GM12878 (cell line): ENCODE results near the gene UBE2Q2. TPM values are rescaled to one million over a fixed set of nuclear protein-coding genes. Genes with fewer than 3 reads are reported as not detected.

Source experiments
- ASH2L ChIP-seq: fragments of 300-600, 200-600 bp; sonication (generic); IDR thresholded peaks from 2 replicates; pipeline ENCODE4 v1.6.1; 2017; ENCODE audit warnings: low read depth, mild to moderate bottlenecking, borderline replicate concordance
- BACH1 ChIP-seq: fragments of 450-650 bp; IDR thresholded peaks from 2 replicates; pipeline ENCODE4 v1.6.1; 2017; ENCODE audit warnings: mild to moderate bottlenecking, borderline replicate concordance
- BHLHE40 ChIP-seq, 2 experiments: fragments of 450-650 bp in 1 of 2; IDR thresholded peaks; 2 replicates each; pipeline ENCODE4 v1.6.1; 2011 to 2017; ENCODE audit warnings: low read depth in 2 of 2, borderline replicate concordance in 1 of 2, improper control_type of control experiment in 1 of 2, low read length in 1 of 2, mild to moderate bottlenecking in 1 of 2
- EGR1 ChIP-seq, 2 experiments: IDR thresholded peaks; 1 replicate in 1 of 2; 2 replicates in 1 of 2; pipeline ENCODE4 v1.6.1; 2011 to 2012; ENCODE audit warnings: low read depth in 2 of 2, low read length in 2 of 2, borderline replicate concordance in 1 of 2, mild to moderate bottlenecking in 1 of 2, moderate library complexity in 1 of 2
- HDAC2 ChIP-seq: fragments of 200-600 bp; sonication (generic); IDR thresholded peaks from 2 replicates; pipeline ENCODE4 v1.6.1; 2017
- IKZF2 ChIP-seq, 2 experiments: fragments of 450-650 bp; IDR thresholded peaks; 2 replicates each; pipeline ENCODE4 v1.6.1; 2017; ENCODE audit warnings: mild to moderate bottlenecking in 2 of 2, moderate library complexity in 2 of 2
- KLF5 ChIP-seq: fragments of 450-650 bp; IDR thresholded peaks from 2 replicates; pipeline ENCODE4 v1.6.1; 2014; ENCODE audit warnings: mild to moderate bottlenecking; ENCODE audit not compliant: partially characterized antibody
- LARP7 ChIP-seq: fragments of 450-650 bp; IDR thresholded peaks from 2 replicates; pipeline ENCODE4 v1.6.1; 2017; ENCODE audit warnings: mild to moderate bottlenecking
- MYC ChIP-seq: IDR thresholded peaks from 2 replicates; pipeline ENCODE4 v1.6.1; 2011; ENCODE audit warnings: mild to moderate bottlenecking, low read length, moderate library complexity, inconsistent platforms; ENCODE audit not compliant: insufficient read depth, insufficient replicate concordance, insufficient read length, severe bottlenecking
- NBN ChIP-seq: fragments of 450-650 bp; IDR thresholded peaks from 2 replicates; pipeline ENCODE4 v1.6.1; 2016
- NR2C1 ChIP-seq: fragments of 450-650 bp; IDR thresholded peaks from 2 replicates; pipeline ENCODE4 v1.6.1; 2017; ENCODE audit warnings: antibody characterized with exemption, mild to moderate bottlenecking, moderate library complexity
- POLR2A ChIP-seq: IDR thresholded peaks from 2 replicates; pipeline ENCODE4 v1.6.1; 2011; ENCODE audit warnings: low read depth, mild to moderate bottlenecking, low read length
- POLR2AphosphoS5 ChIP-seq: IDR thresholded peaks from 2 replicates; pipeline ENCODE4 v1.6.1; 2011; ENCODE audit warnings: mild to moderate bottlenecking, low read length, inconsistent platforms
- RB1 ChIP-seq: fragments of 450-650 bp; formaldehyde crosslinking; IDR thresholded peaks from 2 replicates; pipeline ENCODE4 v1.6.1; 2017; ENCODE audit warnings: mild to moderate bottlenecking, borderline replicate concordance
- RELA ChIP-seq: fragments of 450-650 bp; IDR thresholded peaks from 2 replicates; pipeline ENCODE4 v1.8.0; 2014; ENCODE audit warnings: borderline replicate concordance; ENCODE audit not compliant: partially characterized antibody
- SPI1 ChIP-seq: IDR thresholded peaks from 2 replicates; pipeline ENCODE4 v1.6.1; 2011; ENCODE audit warnings: low read depth, mild to moderate bottlenecking, low read length, moderate library complexity, borderline replicate concordance; ENCODE audit not compliant: insufficient read depth
- SRF ChIP-seq, 2 experiments: IDR thresholded peaks; 2 replicates each; pipeline ENCODE4 v1.6.1; 2011; ENCODE audit warnings: low read depth in 2 of 2, low read length in 2 of 2, mild to moderate bottlenecking in 1 of 2, moderate library complexity in 1 of 2
- TAF1 ChIP-seq: IDR thresholded peaks from 2 replicates; pipeline ENCODE4 v1.6.1; 2011; ENCODE audit warnings: mild to moderate bottlenecking, low read depth, low read length, borderline replicate concordance
- YY1 ChIP-seq: IDR thresholded peaks from 2 replicates; pipeline ENCODE4 v1.6.1; 2011; ENCODE audit warnings: low read depth, mild to moderate bottlenecking, low read length
- polyA plus RNA-seq, 11 experiments: library from polyadenylated mRNA; depleted of rRNA in 4 of 11; unstranded in 6 of 11; stranded (reverse) in 5 of 11; fragments of >200 nt; fragmentation: Nextera tagmentation in 4 of 11; fragmentation: Illumina TruSeq in 1 of 11; extraction: Ambion mirVana in 4 of 11; extraction: Trizol in 1 of 11; gene quantifications; 1 replicate in 1 of 11; 2 replicates in 10 of 11; pipeline versions ENCODE4 v1.2.1 to v1.2.3, GENCODE V29; 2011 to 2016; ENCODE audit warnings: inconsistent platforms in 2 of 11, missing spikeins in 2 of 11, low read depth in 1 of 11
- total RNA-seq, 4 experiments: library from RNA; depleted of rRNA in 3 of 4; stranded (reverse); fragments of >200 nt in 3 of 4; fragmentation: Illumina TruSeq in 1 of 4; extraction: Trizol in 1 of 4; gene quantifications; 2 replicates each; pipeline versions ENCODE4 v1.2.1 to v1.2.3, GENCODE V29; 2013 to 2021
- TF ChIP-seq, protein P1 (sequence below): fragments of 450-650 bp; conservative IDR thresholded peaks from 2 replicates; pipeline ENCODE4 v1.6.1; 2017; ENCODE audit warnings: mild to moderate bottlenecking, moderate library complexity
- TF ChIP-seq, protein P2 (sequence below): IDR thresholded peaks from 2 replicates; pipeline ENCODE4 v1.6.1; 2011; ENCODE audit warnings: low read depth, mild to moderate bottlenecking, low read length, moderate library complexity, borderline replicate concordance; ENCODE audit errors: extremely low read depth
- TF ChIP-seq, protein P3 (sequence below): fragments of 450-650 bp; IDR thresholded peaks from 2 replicates; pipeline ENCODE4 v1.6.1; 2017; ENCODE audit warnings: mild to moderate bottlenecking, moderate library complexity

The UBE2Q2 gene
- total and polyA plus RNA-seq, 10 of the 15 experiments (the other 5 are each of a cell fraction or from before 2014, with no cell fraction given) = 11.1 to 31.9 (median 21.6) TPM

DNA sequence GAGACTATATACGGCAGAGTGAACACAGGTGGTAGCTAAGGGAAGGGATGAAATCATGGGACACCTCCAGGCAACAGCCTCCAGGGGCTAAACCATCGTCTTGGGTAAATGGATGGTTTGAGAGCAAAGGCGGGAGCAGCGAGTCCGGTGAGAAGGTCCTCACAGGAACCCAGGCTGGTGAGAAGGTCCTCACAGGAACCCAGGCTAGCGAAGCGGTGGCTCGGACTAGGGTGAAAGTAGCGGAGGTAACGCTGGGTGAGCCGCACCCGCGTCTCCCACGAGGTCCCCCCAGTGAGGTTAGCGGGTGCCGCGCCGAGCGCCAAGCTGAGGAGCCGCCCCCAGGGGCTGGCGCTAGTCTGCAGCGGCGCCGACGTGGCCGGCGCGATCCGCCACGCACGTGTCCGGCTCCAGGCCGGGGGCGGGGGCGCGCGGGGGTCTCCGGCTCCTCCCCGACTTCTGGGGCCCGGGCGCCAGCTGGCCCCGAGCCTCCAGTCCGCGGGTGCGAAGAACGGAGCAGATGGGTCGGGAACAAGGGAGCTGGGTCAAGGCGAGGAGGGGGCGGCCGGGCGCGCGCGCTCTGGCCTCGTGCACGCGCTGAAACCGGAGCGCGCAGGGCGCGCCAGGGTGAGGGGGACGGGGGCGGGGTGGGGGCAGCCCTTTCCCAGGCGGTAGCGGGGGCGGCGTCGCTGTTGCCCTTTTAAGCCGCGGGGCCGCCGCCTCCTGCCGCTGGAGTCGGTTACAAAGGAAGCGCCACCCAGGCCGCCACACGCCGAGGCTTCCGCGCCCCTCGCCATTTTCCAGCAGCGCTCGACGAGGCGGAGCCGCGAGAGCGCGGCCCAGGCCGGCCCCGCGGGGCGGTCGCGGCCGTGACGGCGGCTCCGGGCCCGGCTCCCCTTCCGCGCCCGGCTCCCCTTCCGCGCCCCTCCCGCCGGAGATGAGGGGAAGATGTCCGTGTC lies at the start of gene UBE2Q2 (continued):
- TF ChIP-seq RB1 (0 out of 2 replicates have a peak, but pooled peaks have one; percentile 30), POLR2AphosphoS5 (0 out of 2 replicates have a peak, but pooled peaks have one; percentile 36), NR2C1 (0 out of 2 replicates have a peak, but pooled peaks have one; percentile 6), ASH2L (0 out of 2 replicates have a peak, but pooled peaks have one; percentile 67), EGR1 (IDR thresholded peaks at IDR 0.05; ENCODE audit: borderline replicate concordance in 1 of 2, low read depth in 2 of 2, low read length in 2 of 2) (peak in 1 of 2 experiments; percentile 93; a peak in 2 of 3 replicates), POLR2A (peak; percentile 81), KLF5 (peak; percentile 26), BHLHE40 (IDR thresholded peaks at IDR 0.05; ENCODE audit: borderline replicate concordance in 1 of 2, low read depth in 2 of 2, low read length in 1 of 2) (peak; percentile 89 to 97), TAF1 (peak; percentile 57; the same call in 1 of the 2 replicates), SRF (IDR thresholded peaks at IDR 0.05; ENCODE audit: low read depth in 2 of 2, low read length in 2 of 2) (peak; percentile 8 to 34; a peak in 1 of 4 replicates), YY1 (peak; percentile 89), IKZF2 (IDR thresholded peaks at IDR 0.05) (no peak; a peak in 1 of 4 replicates), SPI1 (no peak), BACH1 (peak; percentile 39; the same call in 1 of the 2 replicates), RELA (no peak), MYC (peak; percentile 49), HDAC2 (0 out of 2 replicates have a peak, but pooled peaks have one; percentile 21), LARP7 (peak; percentile 62), NBN (0 out of 2 replicates have a peak, but pooled peaks have one; percentile 57)
- TF ChIP-seq, protein P1, sequence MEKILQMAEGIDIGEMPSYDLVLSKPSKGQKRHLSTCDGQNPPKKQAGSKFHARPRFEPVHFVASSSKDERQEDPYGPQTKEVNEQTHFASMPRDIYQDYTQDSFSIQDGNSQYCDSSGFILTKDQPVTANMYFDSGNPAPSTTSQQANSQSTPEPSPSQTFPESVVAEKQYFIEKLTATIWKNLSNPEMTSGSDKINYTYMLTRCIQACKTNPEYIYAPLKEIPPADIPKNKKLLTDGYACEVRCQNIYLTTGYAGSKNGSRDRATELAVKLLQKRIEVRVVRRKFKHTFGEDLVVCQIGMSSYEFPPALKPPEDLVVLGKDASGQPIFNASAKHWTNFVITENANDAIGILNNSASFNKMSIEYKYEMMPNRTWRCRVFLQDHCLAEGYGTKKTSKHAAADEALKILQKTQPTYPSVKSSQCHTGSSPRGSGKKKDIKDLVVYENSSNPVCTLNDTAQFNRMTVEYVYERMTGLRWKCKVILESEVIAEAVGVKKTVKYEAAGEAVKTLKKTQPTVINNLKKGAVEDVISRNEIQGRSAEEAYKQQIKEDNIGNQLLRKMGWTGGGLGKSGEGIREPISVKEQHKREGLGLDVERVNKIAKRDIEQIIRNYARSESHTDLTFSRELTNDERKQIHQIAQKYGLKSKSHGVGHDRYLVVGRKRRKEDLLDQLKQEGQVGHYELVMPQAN = peak; percentile 40; the same call in 1 of the 2 replicates
- TF ChIP-seq, protein P2, sequence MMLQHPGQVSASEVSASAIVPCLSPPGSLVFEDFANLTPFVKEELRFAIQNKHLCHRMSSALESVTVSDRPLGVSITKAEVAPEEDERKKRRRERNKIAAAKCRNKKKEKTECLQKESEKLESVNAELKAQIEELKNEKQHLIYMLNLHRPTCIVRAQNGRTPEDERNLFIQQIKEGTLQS = no peak
- TF ChIP-seq, protein P3, sequence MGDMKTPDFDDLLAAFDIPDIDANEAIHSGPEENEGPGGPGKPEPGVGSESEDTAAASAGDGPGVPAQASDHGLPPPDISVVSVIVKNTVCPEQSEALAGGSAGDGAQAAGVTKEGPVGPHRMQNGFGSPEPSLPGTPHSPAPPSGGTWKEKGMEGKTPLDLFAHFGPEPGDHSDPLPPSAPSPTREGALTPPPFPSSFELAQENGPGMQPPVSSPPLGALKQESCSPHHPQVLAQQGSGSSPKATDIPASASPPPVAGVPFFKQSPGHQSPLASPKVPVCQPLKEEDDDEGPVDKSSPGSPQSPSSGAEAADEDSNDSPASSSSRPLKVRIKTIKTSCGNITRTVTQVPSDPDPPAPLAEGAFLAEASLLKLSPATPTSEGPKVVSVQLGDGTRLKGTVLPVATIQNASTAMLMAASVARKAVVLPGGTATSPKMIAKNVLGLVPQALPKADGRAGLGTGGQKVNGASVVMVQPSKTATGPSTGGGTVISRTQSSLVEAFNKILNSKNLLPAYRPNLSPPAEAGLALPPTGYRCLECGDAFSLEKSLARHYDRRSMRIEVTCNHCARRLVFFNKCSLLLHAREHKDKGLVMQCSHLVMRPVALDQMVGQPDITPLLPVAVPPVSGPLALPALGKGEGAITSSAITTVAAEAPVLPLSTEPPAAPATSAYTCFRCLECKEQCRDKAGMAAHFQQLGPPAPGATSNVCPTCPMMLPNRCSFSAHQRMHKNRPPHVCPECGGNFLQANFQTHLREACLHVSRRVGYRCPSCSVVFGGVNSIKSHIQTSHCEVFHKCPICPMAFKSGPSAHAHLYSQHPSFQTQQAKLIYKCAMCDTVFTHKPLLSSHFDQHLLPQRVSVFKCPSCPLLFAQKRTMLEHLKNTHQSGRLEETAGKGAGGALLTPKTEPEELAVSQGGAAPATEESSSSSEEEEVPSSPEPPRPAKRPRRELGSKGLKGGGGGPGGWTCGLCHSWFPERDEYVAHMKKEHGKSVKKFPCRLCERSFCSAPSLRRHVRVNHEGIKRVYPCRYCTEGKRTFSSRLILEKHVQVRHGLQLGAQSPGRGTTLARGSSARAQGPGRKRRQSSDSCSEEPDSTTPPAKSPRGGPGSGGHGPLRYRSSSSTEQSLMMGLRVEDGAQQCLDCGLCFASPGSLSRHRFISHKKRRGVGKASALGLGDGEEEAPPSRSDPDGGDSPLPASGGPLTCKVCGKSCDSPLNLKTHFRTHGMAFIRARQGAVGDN = peak; percentile 29
